Temporal lobe (tissue), 1 donor: ENCODE measurements around the gene ART4. TPM values are rescaled to one million over a fixed set of nuclear protein-coding genes. Genes with fewer than 3 reads are reported as not detected.

ENCODE experiments used
- total RNA-seq: library from RNA; depleted of rRNA; stranded (reverse); fragments of >200 nt; gene quantifications from one replicate; pipeline ENCODE4 v1.2.3, GENCODE V29; 2014

Gene ART4
- total RNA-seq, 1 donor from 2014 or later, result 0.25 TPM

Other genes with a start within 250 kb of the ART4 start
- gene GUCY2C, start 146.9 kb downstream of the ART4 start, total RNA-seq, result under 0.01 TPM
- gene WBP11, start 40.0 kb downstream of the ART4 start, total RNA-seq, result 17.0 TPM
- 1.2 TPM for gene C12orf60, start 39.9 kb downstream of the ART4 start, total RNA-seq
- not detected for gene SMCO3, start 29.3 kb downstream of the ART4 start, total RNA-seq
- 12.0 TPM for gene MGP, start 42.3 kb upstream of the ART4 start, total RNA-seq
- not detected for gene ERP27, start 95.0 kb upstream of the ART4 start, total RNA-seq
- gene ARHGDIB, start 118.1 kb upstream of the ART4 start, total RNA-seq, result 9.3 TPM
- gene PDE6H, start 129.5 kb upstream of the ART4 start, total RNA-seq, result 0.49 TPM